ENCODE data around the gene HOMEZ.

Gene HOMEZ

GRCh38 chr14:23307687-23308644, 22.0 kb upstream of the HOMEZ start:
- DNase-seq (ENCODE audit: low spot score): no peak

GRCh38 chr14:23307146-23307530, 21.2 kb upstream of the HOMEZ start:
- no peak for DNase-seq (ENCODE audit: low spot score)

- peak; percentile 88 for DNase-seq (ENCODE audit: low spot score)
Measured at GRCh38 chr14:23306412-23307145, 20.6 kb upstream of the HOMEZ start, which contains the start of gene BCL2L2. Gene BCL2L2 (plus strand): TSS chr14:23306833. CDS start chr14:23307768, 935 bp downstream.

GRCh38 chr14:23302290-23303225, 16.6 kb upstream of the HOMEZ start, which contains the start of gene PPP1R3E:
Gene PPP1R3E (minus strand): TSS chr14:23302859. CDS start chr14:23302576, 283 bp downstream.
- DNase-seq (ENCODE audit: low spot score): peak; percentile 61

GRCh38 chr14:23301969-23302289, 16.0 kb upstream of the HOMEZ start:
- no peak for DNase-seq (ENCODE audit: low spot score)

- peak; percentile 97 for DNase-seq (ENCODE audit: low spot score)
Measured at GRCh38 chr14:23301288-23301968, 15.5 kb upstream of the HOMEZ start.

GRCh38 chr14:23300687-23301223, 14.8 kb upstream of the HOMEZ start:
- DNase-seq (ENCODE audit: low spot score): no peak

- no peak for DNase-seq (ENCODE audit: low spot score)
Measured at GRCh38 chr14:23299986-23300686, 14.2 kb upstream of the HOMEZ start.

GRCh38 chr14:23299211-23299957, 13.5 kb upstream of the HOMEZ start:
- no peak for DNase-seq (ENCODE audit: low spot score)

GRCh38 chr14:23297611-23298277, 11.8 kb upstream of the HOMEZ start:
- DNase-seq (ENCODE audit: low spot score): no peak

- DNase-seq (ENCODE audit: low spot score): no peak
Measured at GRCh38 chr14:23297096-23297495, 11.2 kb upstream of the HOMEZ start.

- DNase-seq (ENCODE audit: low spot score): no peak
Measured at GRCh38 chr14:23296012-23296777, 10.3 kb upstream of the HOMEZ start.

GRCh38 chr14:23294734-23295561, 9.0 kb upstream of the HOMEZ start:
- peak; percentile 59 for DNase-seq (ENCODE audit: low spot score)

- no peak for DNase-seq (ENCODE audit: low spot score)
Measured at GRCh38 chr14:23286902-23287479, 1.1 kb upstream of the HOMEZ start.

- no peak for DNase-seq (ENCODE audit: low spot score)
Measured at GRCh38 chr14:23285530-23286019, 357 bp downstream of the HOMEZ start.

- no peak for DNase-seq (ENCODE audit: low spot score)
Measured at GRCh38 chr14:23284654-23285529, 1.0 kb downstream of the HOMEZ start.

Measured in LoVo (cell line).